H1 (cell line): Measurements from ENCODE around the gene PRSS38. TPM values are rescaled to one million over a fixed set of nuclear protein-coding genes. Genes with fewer than 3 reads are reported as not detected.

Experiments used
- CHD1 ChIP-seq: IDR thresholded peaks from 2 replicates; pipeline ENCODE4 v1.6.1; 2012; ENCODE audit warnings: low read depth, low read length, improper control_type of control experiment
- CHD7 ChIP-seq: fragments of 300-600 bp; sonication (generic); IDR thresholded peaks from 2 replicates; pipeline ENCODE4 v1.7.1; 2012; ENCODE audit warnings: low read length, moderate library complexity, mild to moderate bottlenecking, inconsistent platforms; ENCODE audit not compliant: insufficient replicate concordance
- KDM1A ChIP-seq: fragments of 200-600, 300-600 bp; sonication (generic); IDR thresholded peaks from 2 replicates; pipeline ENCODE4 v1.7.1; 2016; ENCODE audit warnings: mild to moderate bottlenecking, low read length, borderline replicate concordance
- SIRT6 ChIP-seq: IDR thresholded peaks from one replicate; pipeline ENCODE4 v1.7.1; 2012; ENCODE audit warnings: low read length, inconsistent platforms
- polyA plus RNA-seq, 7 experiments: library from polyadenylated mRNA; depleted of rRNA in 3 of 7; stranded (reverse) in 5 of 7; unstranded in 2 of 7; fragments of >200 nt in 5 of 7; fragments of 200-250 nt in 2 of 7; gene quantifications; 1 replicate in 5 of 7; 2 replicates in 1 of 7; 4 replicates in 1 of 7; pipeline versions ENCODE4 v1.2.1 to v1.2.3, GENCODE V29; 2011 to 2013; ENCODE audit warnings: missing spikeins in 2 of 7, mixed read lengths in 2 of 7
- total RNA-seq: library from RNA; stranded (reverse); fragmentation: NEBNext Ultra II Directional; extraction: Animal tissue kit (Norgen Biotek cat#: 25700); gene quantifications from 2 replicates; pipeline ENCODE4 v1.2.1, GENCODE V29; 2021

The PRSS38 gene
- total and polyA plus RNA-seq, 2 of the 8 experiments (the other 6 are each of a cell fraction or from before 2014, with no cell fraction given), result not detected

DNA sequence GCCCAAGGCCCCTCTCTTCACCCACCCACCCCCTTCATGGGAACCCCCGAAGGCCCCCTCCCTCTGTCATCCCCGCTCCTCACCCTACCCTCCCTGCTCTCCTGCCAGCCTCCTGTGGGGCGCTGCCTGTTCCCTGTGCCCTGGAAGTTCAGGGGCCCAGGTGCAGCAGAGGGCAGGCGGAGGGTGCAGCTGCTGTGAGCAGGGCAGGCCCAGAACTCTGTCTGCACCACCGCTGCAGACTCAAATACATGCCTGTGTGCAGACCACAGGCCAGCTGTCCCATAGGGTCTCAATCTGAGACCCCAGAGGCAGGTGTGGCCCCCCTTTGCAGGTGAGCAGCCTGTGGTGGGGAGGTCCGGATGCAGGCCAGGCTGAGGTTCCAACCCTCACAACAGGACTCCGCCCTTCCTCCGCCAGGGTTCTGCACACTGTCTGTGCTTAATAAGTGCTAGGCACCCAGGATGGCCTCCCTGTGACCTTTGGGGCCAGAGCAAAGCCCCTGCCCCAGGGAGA lies 69.7 kb downstream of the PRSS38 start (continued):
- TF ChIP-seq CHD7 (no peak), SIRT6 (no peak), CHD1 (no peak), KDM1A (no peak)
- TF ChIP-seq, all 59 proteins: peak for 0
